ENCODE data around the gene HYAL2. TPM values are rescaled to one million over a fixed set of nuclear protein-coding genes. Genes with fewer than 3 reads are reported as not detected.
A peak's percentile ranks its signal among the peaks of the same experiment; 100 is the strongest.

HYAL2 gene
- total and polyA plus RNA-seq, 10 of the 15 experiments (the other 5 are each of a cell fraction or from before 2014, with no cell fraction given), result 0.06 to 21.8 (median 12.7) TPM

GRCh38 chr3:50358911-50359759 is 36.6 kb upstream of the HYAL2 start, which contains the start of gene TMEM115 (continued):
- TF ChIP-seq EP300 (IDR thresholded peaks at IDR 0.05; ENCODE audit: borderline replicate concordance in 1 of 2, control insufficient read depth in 1 of 2, low read depth in 2 of 2, low read length in 2 of 2), result no peak
- TF ChIP-seq CUX1 (IDR thresholded peaks at IDR 0.05; ENCODE audit: insufficient replicate concordance, low read depth, low read length), result no peak
- TF ChIP-seq FOS (IDR thresholded peaks at IDR 0.05; ENCODE audit: borderline replicate concordance, extremely low read depth, insufficient read length), result no peak
- TF ChIP-seq E2F4 (IDR thresholded peaks at IDR 0.05; ENCODE audit: low read depth, low read length), result peak; percentile 14; the same call in 1 of the 2 replicates
- no peak for TF ChIP-seq BCL11A (IDR thresholded peaks at IDR 0.05; ENCODE audit: low read depth, low read length)
- TF ChIP-seq ETV6 (conservative IDR thresholded peaks at IDR 0.05 in 1 of 2, IDR thresholded peaks at IDR 0.05 in 1 of 2; ENCODE audit: borderline replicate concordance in 1 of 2, low read depth in 1 of 2), result no peak
- TF ChIP-seq PRDM15 (CRISPR knock-in tag; IDR thresholded peaks at IDR 0.05), result no peak
- TF ChIP-seq BRCA1 (IDR thresholded peaks at IDR 0.05; ENCODE audit: low read depth, low read length), result no peak
- TF ChIP-seq E4F1 (IDR thresholded peaks at IDR 0.05; ENCODE audit: borderline replicate concordance, partially characterized antibody), result peak; percentile 42
- 0 out of 2 replicates have a peak, but pooled peaks have one; percentile 7 for TF ChIP-seq SMC3 (IDR thresholded peaks at IDR 0.05; ENCODE audit: borderline replicate concordance, low read length)
- TF ChIP-seq HSF1 (IDR thresholded peaks at IDR 0.05; ENCODE audit: low read depth, low read length), result 0 out of 2 replicates have a peak, but pooled peaks have one; percentile 40
- TF ChIP-seq PAX5 (IDR thresholded peaks at IDR 0.05; ENCODE audit: borderline replicate concordance, low read depth, low read length), result peak; percentile 63; the same call in 1 of the 2 replicates
